ENCODE results near the gene DAP.

The DAP gene

GRCh38 chr5:10629682-10630081 lies 131.4 kb downstream of the DAP start:
- TF ChIP-seq FOXP2 (optimal IDR thresholded peaks at IDR 0.05; ENCODE audit: borderline replicate concordance, extremely low read depth, extremely low read length, insufficient read depth) (no peak), POLR2AphosphoS5 (IDR thresholded peaks at IDR 0.05; ENCODE audit: low read depth, low read length) (no peak), TAF1 (IDR thresholded peaks at IDR 0.05; ENCODE audit: borderline replicate concordance, insufficient read depth, low read length) (no peak), REST (IDR thresholded peaks at IDR 0.05; ENCODE audit: insufficient read depth in 1 of 2, low read depth in 2 of 2, low read length in 2 of 2) (no peak), SIN3A (IDR thresholded peaks at IDR 0.05; ENCODE audit: borderline replicate concordance, insufficient read depth, low read length) (no peak)
